ENCODE measurements around the gene FPR2. TPM values are rescaled to one million over a fixed set of nuclear protein-coding genes. Genes with fewer than 3 reads are reported as not detected.
A peak's percentile ranks its signal among the peaks of the same experiment; 100 is the strongest.

FPR2 gene
- total and polyA plus RNA-seq, 2 donors (not counting 3 experiments of a cell fraction or from before 2014, with no cell fraction given), result not detected

- BruUV-seq (replicated peaks), result no TSS peak
- no peaks in the 10 kb centered on the region for H3K9me1 ChIP-seq (replicated peaks; ENCODE audit: control insufficient read depth, extremely low read depth, insufficient read depth, low read length)
- H3K27ac ChIP-seq (ENCODE audit: insufficient read depth, low read depth, low read length), result no peak overlapping the region
- ChIA-PET CTCF (interaction anchor here (0.7 to 2.3 kb wide), 32 partner anchors 9 to 459 kb away, joined by 3 to 30 read pairs (median 4); partner anchors contain the start of genes FPR1 and ZNF615), POLR2A (no interaction called here)
- H3K27me3 ChIP-seq (ENCODE audit: control insufficient read depth in 2 of 2, insufficient read depth in 2 of 2, low read length in 2 of 2), result no peaks in the 10 kb centered on the region
- DNase-seq (ENCODE audit: low read depth, low spot score), result peak; percentile 52
- H3K36me3 ChIP-seq (ENCODE audit: control insufficient read depth in 2 of 2, extremely low read depth in 1 of 2, insufficient read depth in 2 of 2, low read length in 2 of 2), result no peaks in the 10 kb centered on the region
- H2AFZ ChIP-seq (ENCODE audit: low read depth, low read length), result peak overlapping the region; percentile 44
- H3K9ac ChIP-seq (replicated peaks; ENCODE audit: extremely low read depth, insufficient read depth, low read length), result no peak overlapping the region
- dilution Hi-C loops (cut with MboI; ENCODE audit: extremely low pct_ligation_motif_present, low sequenced_read_pairs) (no loop called here), intact Hi-C loops (cut with micrococcal nuclease) (loop anchor here (1.0 to 2.0 kb wide), 4 partner anchors 121 to 459 kb away; no protein-coding TSS in a partner anchor)
- no peak overlapping the region for H3K4me2 ChIP-seq (ENCODE audit: insufficient read depth, low read length)
- peak; percentile 89 for FAIRE-seq
- no peak overlapping the region for H3K4me3 ChIP-seq (replicated peaks in 1 of 3; ENCODE audit: insufficient read depth in 1 of 3, low read depth in 1 of 3, low read length in 3 of 3)
- TF ChIP-seq CTCF (IDR thresholded peaks at IDR 0.05; ENCODE audit: extremely low read depth in 1 of 2, insufficient read depth in 1 of 2, low read depth in 1 of 2, low read length in 2 of 2), result peak; percentile 63 to 69
- no peak for TF ChIP-seq EZH2 (IDR thresholded peaks at IDR 0.05; ENCODE audit: borderline replicate concordance, low read depth, low read length, severe bottlenecking)
- H4K20me1 ChIP-seq (replicated peaks; ENCODE audit: control insufficient read depth, extremely low read depth, insufficient read depth, low read length), result no peaks in the 10 kb centered on the region
- no peaks in the 10 kb centered on the region for H3K4me1 ChIP-seq (ENCODE audit: control insufficient read depth, extremely low read depth, insufficient read depth, low read length)
- H3K9me3 ChIP-seq (replicated peaks; ENCODE audit: control insufficient read depth, insufficient read depth, low read length), result no peaks in the 10 kb centered on the region
- H3K79me2 ChIP-seq (ENCODE audit: control insufficient read depth, insufficient read depth, low read length), result no peaks in the 10 kb centered on the region
Observed at GRCh38 chr19:51777570-51778462, 16.8 kb downstream of the FPR2 start.

GRCh38 chr19:51779181-51779580 is 18.2 kb downstream of the FPR2 start:
- Histone ChIP-seq H3K27ac (ENCODE audit: insufficient read depth, low read depth, low read length) (no peak overlapping the region), H3K9me3 (replicated peaks; ENCODE audit: control insufficient read depth, insufficient read depth, low read length) (no peaks in the 10 kb centered on the region), H3K9me1 (replicated peaks; ENCODE audit: control insufficient read depth, extremely low read depth, insufficient read depth, low read length) (no peaks in the 10 kb centered on the region), H2AFZ (ENCODE audit: low read depth, low read length) (no peak overlapping the region), H3K9ac (replicated peaks; ENCODE audit: extremely low read depth, insufficient read depth, low read length) (no peak overlapping the region), H3K4me2 (ENCODE audit: insufficient read depth, low read length) (no peak overlapping the region), H4K20me1 (replicated peaks; ENCODE audit: control insufficient read depth, extremely low read depth, insufficient read depth, low read length) (no peaks in the 10 kb centered on the region), H3K79me2 (ENCODE audit: control insufficient read depth, insufficient read depth, low read length) (no peaks in the 10 kb centered on the region), H3K4me3 (replicated peaks in 1 of 3; ENCODE audit: insufficient read depth in 1 of 3, low read depth in 1 of 3, low read length in 3 of 3) (no peak overlapping the region), H3K27me3 (ENCODE audit: control insufficient read depth in 2 of 2, insufficient read depth in 2 of 2, low read length in 2 of 2) (no peaks in the 10 kb centered on the region), H3K4me1 (ENCODE audit: control insufficient read depth, extremely low read depth, insufficient read depth, low read length) (no peaks in the 10 kb centered on the region), H3K36me3 (ENCODE audit: control insufficient read depth in 2 of 2, extremely low read depth in 1 of 2, insufficient read depth in 2 of 2, low read length in 2 of 2) (no peaks in the 10 kb centered on the region)
- no TSS peak for BruUV-seq (replicated peaks)
- intact Hi-C loops (cut with micrococcal nuclease) (loop anchor here (2.0 kb wide), 3 partner anchors 122 to 458 kb away; no protein-coding TSS in a partner anchor), dilution Hi-C loops (cut with MboI; ENCODE audit: extremely low pct_ligation_motif_present, low sequenced_read_pairs) (no loop called here)
- ChIA-PET CTCF (no interaction called here), POLR2A (no interaction called here)
- no peak for TF ChIP-seq FOS (IDR thresholded peaks at IDR 0.05; ENCODE audit: borderline replicate concordance, insufficient read depth, low read length)
- TF ChIP-seq MAX (IDR thresholded peaks at IDR 0.05; ENCODE audit: insufficient read depth, insufficient read length), result no peak
- TF ChIP-seq POLR2AphosphoS5 (IDR thresholded peaks at IDR 0.05; ENCODE audit: insufficient read depth, low read depth, low read length), result no peak
- TF ChIP-seq GATA2 (IDR thresholded peaks at IDR 0.05; ENCODE audit: insufficient read depth, insufficient read length, low read depth, low read length), result no peak
- no peak for TF ChIP-seq CTCF (IDR thresholded peaks at IDR 0.05; ENCODE audit: extremely low read depth in 1 of 2, insufficient read depth in 1 of 2, low read depth in 1 of 2, low read length in 2 of 2)
- no peak for TF ChIP-seq POLR2A (IDR thresholded peaks at IDR 0.05; ENCODE audit: low read depth, low read length)
- TF ChIP-seq EZH2 (IDR thresholded peaks at IDR 0.05; ENCODE audit: borderline replicate concordance, low read depth, low read length, severe bottlenecking), result no peak
- no peak for TF ChIP-seq JUN (IDR thresholded peaks at IDR 0.05; ENCODE audit: borderline replicate concordance, insufficient read depth, insufficient read length, low read depth)
- TF ChIP-seq MYC (IDR thresholded peaks at IDR 0.05; ENCODE audit: low read depth, low read length), result no peak
- FAIRE-seq (no peak), DNase-seq (ENCODE audit: low read depth, low spot score) (no peak)

All from endothelial cell of umbilical vein (primary cell).